H1 (cell line): Measurements from ENCODE around the gene OGFOD2. TPM values are rescaled to one million over a fixed set of nuclear protein-coding genes. Genes with fewer than 3 reads are reported as not detected.

Experiments used
- BACH1 ChIP-seq: IDR thresholded peaks from 2 replicates; pipeline ENCODE4 v1.6.1; 2012; ENCODE audit warnings: low read length, improper control_type of control experiment
- CBX8 ChIP-seq: fragments of 300-800, 300-1000 bp; sonication (generic); IDR thresholded peaks from 2 replicates; pipeline ENCODE4 v1.7.1; 2016; ENCODE audit warnings: low read depth, low read length, borderline replicate concordance
- CTBP2 ChIP-seq: IDR thresholded peaks from 2 replicates; pipeline ENCODE4 v1.7.0; 2011; ENCODE audit warnings: borderline replicate concordance, mild to moderate bottlenecking, moderate library complexity, mixed read lengths, low read length; ENCODE audit not compliant: insufficient read depth, insufficient read length
- E2F6 ChIP-seq: IDR thresholded peaks from 2 replicates; pipeline ENCODE4 v1.6.1; 2012; ENCODE audit warnings: inconsistent platforms
- EP300 ChIP-seq, 2 experiments: IDR thresholded peaks; 1 replicate in 1 of 2; 2 replicates in 1 of 2; pipeline ENCODE4 v1.6.1; 2011 to 2012; ENCODE audit warnings: low read depth in 2 of 2, low read length in 2 of 2, mild to moderate bottlenecking in 2 of 2, borderline replicate concordance in 1 of 2, inconsistent platforms in 1 of 2, moderate library complexity in 1 of 2
- HDAC2 ChIP-seq, 2 experiments: fragments of 300-600 bp in 1 of 2; sonication (generic) in 1 of 2; IDR thresholded peaks; 2 replicates each; pipeline ENCODE4 v1.6.1; 2011 to 2012; ENCODE audit warnings: low read depth in 2 of 2, low read length in 2 of 2, mild to moderate bottlenecking in 2 of 2, moderate library complexity in 2 of 2, borderline replicate concordance in 1 of 2, inconsistent platforms in 1 of 2
- HDAC6 ChIP-seq: IDR thresholded peaks from one replicate; pipeline ENCODE4 v1.7.1; 2012; ENCODE audit warnings: low read depth, mild to moderate bottlenecking, inconsistent platforms, low read length, moderate library complexity
- KDM1A ChIP-seq: fragments of 200-600, 300-600 bp; sonication (generic); IDR thresholded peaks from 2 replicates; pipeline ENCODE4 v1.7.1; 2016; ENCODE audit warnings: mild to moderate bottlenecking, low read length, borderline replicate concordance
- KDM5A ChIP-seq: fragments of 200-600 bp; IDR thresholded peaks from 2 replicates; pipeline ENCODE4 v1.7.1; 2012; ENCODE audit warnings: mild to moderate bottlenecking, low read length, inconsistent platforms, mixed read lengths
- POLR2AphosphoS5 ChIP-seq: IDR thresholded peaks from 2 replicates; pipeline ENCODE4 v1.6.1; 2011; ENCODE audit warnings: low read depth, low read length
- POU5F1 ChIP-seq: IDR thresholded peaks from 2 replicates; pipeline ENCODE4 v1.6.1; 2011; ENCODE audit warnings: low read depth, mild to moderate bottlenecking, low read length, moderate library complexity
- RBBP5 ChIP-seq: IDR thresholded peaks from 2 replicates; pipeline ENCODE4 v1.7.1; 2012; ENCODE audit warnings: low read depth, mild to moderate bottlenecking, inconsistent platforms, low read length, moderate library complexity, borderline replicate concordance
- RNF2 ChIP-seq: fragments of 200-900, 300-1000 bp; sonication (generic); IDR thresholded peaks from 2 replicates; pipeline ENCODE4 v1.7.1; 2016; ENCODE audit warnings: borderline replicate concordance, low read depth, mild to moderate bottlenecking, antibody characterized with exemption, low read length; ENCODE audit not compliant: poor library complexity, severe bottlenecking; ENCODE audit errors: missing control alignments
- YY1 ChIP-seq: IDR thresholded peaks from 2 replicates; pipeline ENCODE4 v1.6.1; 2011; ENCODE audit warnings: low read depth, mild to moderate bottlenecking, low read length
- ZNF274 ChIP-seq: IDR thresholded peaks from 2 replicates; pipeline ENCODE4 v1.7.0; 2012; ENCODE audit warnings: low read length, borderline replicate concordance; ENCODE audit errors: extremely low read depth
- polyA plus RNA-seq, 7 experiments: library from polyadenylated mRNA; depleted of rRNA in 3 of 7; stranded (reverse) in 5 of 7; unstranded in 2 of 7; fragments of >200 nt in 5 of 7; fragments of 200-250 nt in 2 of 7; gene quantifications; 1 replicate in 5 of 7; 2 replicates in 1 of 7; 4 replicates in 1 of 7; pipeline versions ENCODE4 v1.2.1 to v1.2.3, GENCODE V29; 2011 to 2013; ENCODE audit warnings: missing spikeins in 2 of 7, mixed read lengths in 2 of 7
- total RNA-seq: library from RNA; stranded (reverse); fragmentation: NEBNext Ultra II Directional; extraction: Animal tissue kit (Norgen Biotek cat#: 25700); gene quantifications from 2 replicates; pipeline ENCODE4 v1.2.1, GENCODE V29; 2021
- TF ChIP-seq, protein P1 (sequence below), 3 experiments: IDR thresholded peaks; 1 replicate in 2 of 3; 2 replicates in 1 of 3; pipeline versions ENCODE4 v1.5.1 to v1.6.1; 2011; ENCODE audit warnings: low read length in 3 of 3, mild to moderate bottlenecking in 3 of 3, inconsistent platforms in 2 of 3, low read depth in 1 of 3, moderate library complexity in 1 of 3; ENCODE audit not compliant: insufficient read depth in 1 of 3; ENCODE audit errors: control extremely low read depth in 1 of 3
- TF ChIP-seq, protein P2 (sequence below): IDR thresholded peaks from 2 replicates; pipeline ENCODE4 v1.6.1; 2012; ENCODE audit warnings: inconsistent platforms

Gene OGFOD2
- total and polyA plus RNA-seq, 2 of the 8 experiments (the other 6 are each of a cell fraction or from before 2014, with no cell fraction given): 17.3 to 20.3 TPM

- TF ChIP-seq, protein P1, sequence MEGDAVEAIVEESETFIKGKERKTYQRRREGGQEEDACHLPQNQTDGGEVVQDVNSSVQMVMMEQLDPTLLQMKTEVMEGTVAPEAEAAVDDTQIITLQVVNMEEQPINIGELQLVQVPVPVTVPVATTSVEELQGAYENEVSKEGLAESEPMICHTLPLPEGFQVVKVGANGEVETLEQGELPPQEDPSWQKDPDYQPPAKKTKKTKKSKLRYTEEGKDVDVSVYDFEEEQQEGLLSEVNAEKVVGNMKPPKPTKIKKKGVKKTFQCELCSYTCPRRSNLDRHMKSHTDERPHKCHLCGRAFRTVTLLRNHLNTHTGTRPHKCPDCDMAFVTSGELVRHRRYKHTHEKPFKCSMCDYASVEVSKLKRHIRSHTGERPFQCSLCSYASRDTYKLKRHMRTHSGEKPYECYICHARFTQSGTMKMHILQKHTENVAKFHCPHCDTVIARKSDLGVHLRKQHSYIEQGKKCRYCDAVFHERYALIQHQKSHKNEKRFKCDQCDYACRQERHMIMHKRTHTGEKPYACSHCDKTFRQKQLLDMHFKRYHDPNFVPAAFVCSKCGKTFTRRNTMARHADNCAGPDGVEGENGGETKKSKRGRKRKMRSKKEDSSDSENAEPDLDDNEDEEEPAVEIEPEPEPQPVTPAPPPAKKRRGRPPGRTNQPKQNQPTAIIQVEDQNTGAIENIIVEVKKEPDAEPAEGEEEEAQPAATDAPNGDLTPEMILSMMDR (IDR thresholded peaks at IDR 0.05; ENCODE audit: control extremely low read depth in 1 of 3, insufficient read depth in 1 of 3, low read depth in 1 of 3, low read length in 3 of 3): peak; percentile 94 to 97 (median 95)
- no peak for TF ChIP-seq E2F6
- no peak for TF ChIP-seq BACH1
- TF ChIP-seq ZNF274: no peak
- TF ChIP-seq, protein P2, sequence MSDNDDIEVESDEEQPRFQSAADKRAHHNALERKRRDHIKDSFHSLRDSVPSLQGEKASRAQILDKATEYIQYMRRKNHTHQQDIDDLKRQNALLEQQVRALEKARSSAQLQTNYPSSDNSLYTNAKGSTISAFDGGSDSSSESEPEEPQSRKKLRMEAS: no peak
- no peak for TF ChIP-seq HDAC6
- no peak for TF ChIP-seq KDM5A
- no peak for TF ChIP-seq RBBP5
- no peak for TF ChIP-seq POLR2AphosphoS5
- no peak for TF ChIP-seq CTBP2
- no peak for TF ChIP-seq RNF2
- no peak for TF ChIP-seq YY1
- TF ChIP-seq POU5F1: no peak
- TF ChIP-seq HDAC2 (IDR thresholded peaks at IDR 0.05; ENCODE audit: borderline replicate concordance in 1 of 2, low read depth in 2 of 2, low read length in 2 of 2): no peak
- TF ChIP-seq EP300 (IDR thresholded peaks at IDR 0.05; ENCODE audit: borderline replicate concordance in 1 of 2, low read depth in 2 of 2, low read length in 2 of 2): no peak
- no peak for TF ChIP-seq CBX8
- peak; percentile 40; the same call in 1 of the 2 replicates for TF ChIP-seq KDM1A
Measured at GRCh38 chr12:122951979-122952892, 22.8 kb upstream of the OGFOD2 start (continued).
